Keratinocyte (primary cell): ENCODE measurements around the gene ROMO1. TPM values are rescaled to one million over a fixed set of nuclear protein-coding genes. Genes with fewer than 3 reads are reported as not detected.

Experiments used
- DNase-seq: peaks from one replicate; pipeline ENCODE4 v3.0.0-alpha.2; 2011; ENCODE audit warnings: low read depth, missing footprints, low spot score
- FAIRE-seq: peaks from 2 replicates; lab custom pipeline; 2011; peaks lifted over from hg19 to GRCh38; lab: Jason Lieb, UNC
- H2AFZ ChIP-seq: 2 replicates; pipeline ENCODE4 v1.6.0; 2012; ENCODE audit warnings: low read length, control low read depth, inconsistent platforms; ENCODE audit not compliant: control insufficient read depth
- H3K27ac ChIP-seq: 2 replicates; pipeline ENCODE4 v1.5.1; 2011; ENCODE audit warnings: low read length; ENCODE audit not compliant: control insufficient read depth, insufficient read depth
- H3K27me3 ChIP-seq: 3 replicates; pipeline ENCODE4 v1.6.0; 2011; ENCODE audit warnings: low read length; ENCODE audit not compliant: control insufficient read depth, insufficient read depth; ENCODE audit errors: extremely low read depth
- H3K36me3 ChIP-seq, 2 experiments: 2 replicates in 1 of 2; 3 replicates in 1 of 2; pipeline ENCODE4 v1.5.1; 2011; ENCODE audit warnings: low read length in 2 of 2, mild to moderate bottlenecking in 1 of 2; ENCODE audit not compliant: control insufficient read depth in 2 of 2, insufficient read depth in 2 of 2; ENCODE audit errors: extremely low read depth in 1 of 2
- H3K4me1 ChIP-seq: 3 replicates; pipeline ENCODE4 v1.5.1; 2011; ENCODE audit warnings: low read length; ENCODE audit not compliant: control insufficient read depth, insufficient read depth; ENCODE audit errors: extremely low read depth
- H3K4me2 ChIP-seq: 3 replicates; pipeline ENCODE4 v1.6.0; 2011; ENCODE audit warnings: low read depth, low read length; ENCODE audit not compliant: control insufficient read depth, insufficient read depth; ENCODE audit errors: extremely low read depth
- H3K4me3 ChIP-seq, 3 experiments: fragments of 200-600 bp in 1 of 3; sonication (generic) in 1 of 3; 2 replicates in 2 of 3; 3 replicates in 1 of 3; pipeline ENCODE4 v1.5.1; 2011 to 2016; ENCODE audit warnings: low read length in 3 of 3, mild to moderate bottlenecking in 3 of 3, control low read depth in 2 of 3, inconsistent platforms in 1 of 3, low read depth in 1 of 3, mixed read lengths in 1 of 3, mixed run types in 1 of 3, moderate library complexity in 1 of 3; ENCODE audit not compliant: control insufficient read depth in 2 of 3, insufficient read depth in 2 of 3; ENCODE audit errors: extremely low read depth in 1 of 3
- H3K79me2 ChIP-seq: 2 replicates; pipeline ENCODE4 v1.6.0; 2012; ENCODE audit warnings: low read length; ENCODE audit not compliant: control insufficient read depth, insufficient read depth
- H3K9ac ChIP-seq: 3 replicates; pipeline ENCODE4 v1.6.0; 2011; ENCODE audit warnings: low read length; ENCODE audit not compliant: control insufficient read depth, insufficient read depth; ENCODE audit errors: extremely low read depth
- H3K9me1 ChIP-seq: 3 replicates; pipeline ENCODE4 v1.6.0; 2011; ENCODE audit warnings: low read length; ENCODE audit not compliant: control insufficient read depth, insufficient read depth; ENCODE audit errors: extremely low read depth
- H3K9me3 ChIP-seq: 2 replicates; pipeline ENCODE4 v1.5.1; 2012; ENCODE audit warnings: low read depth, low read length; ENCODE audit not compliant: control insufficient read depth
- H4K20me1 ChIP-seq: 3 replicates; pipeline ENCODE4 v1.6.0; 2011; ENCODE audit warnings: low read length; ENCODE audit not compliant: control insufficient read depth, insufficient read depth; ENCODE audit errors: extremely low read depth
- EZH2 ChIP-seq: IDR thresholded peaks from one replicate; pipeline ENCODE4 v1.6.1; 2012; ENCODE audit warnings: inconsistent platforms, mild to moderate bottlenecking, low read length, moderate library complexity
- dilution Hi-C: fragments of 300-500 bp; cut with MboI; formaldehyde crosslinking; loops from one replicate; pipeline ENCODE4 v1.7.0; 2020; ENCODE audit warnings: low sequenced_read_pairs; ENCODE audit not compliant: extremely low pct_ligation_motif_present
- polyA plus RNA-seq, 5 experiments: library from polyadenylated mRNA; depleted of rRNA in 3 of 5; stranded (reverse) in 3 of 5; stranded (forward) in 1 of 5; unstranded in 1 of 5; fragments of >200 nt; gene quantifications; 1 replicate in 1 of 5; 2 replicates in 3 of 5; 3 replicates in 1 of 5; pipeline versions ENCODE4 v1.2.1 to v1.2.3, GENCODE V29; 2011 to 2012; ENCODE audit warnings: missing spikeins in 2 of 5, low read depth in 1 of 5, low replicate concordance in 1 of 5
- TF ChIP-seq, protein P1 (sequence below), 3 experiments: IDR thresholded peaks in 1 of 3; conservative IDR thresholded peaks in 1 of 3; optimal IDR thresholded peaks in 1 of 3; 2 replicates in 2 of 3; 3 replicates in 1 of 3; pipeline versions ENCODE3 to v1.5.1; 2011; ENCODE audit warnings: low read length in 3 of 3, mild to moderate bottlenecking in 3 of 3, moderate library complexity in 2 of 3, control low read depth in 1 of 3, inconsistent platforms in 1 of 3; ENCODE audit not compliant: insufficient read depth in 2 of 3; ENCODE audit errors: extremely low read depth in 1 of 3

The ROMO1 gene
- polyA plus RNA-seq, 1 donor (not counting 4 experiments of a cell fraction or from before 2014, with no cell fraction given), result 195 TPM

DNA sequence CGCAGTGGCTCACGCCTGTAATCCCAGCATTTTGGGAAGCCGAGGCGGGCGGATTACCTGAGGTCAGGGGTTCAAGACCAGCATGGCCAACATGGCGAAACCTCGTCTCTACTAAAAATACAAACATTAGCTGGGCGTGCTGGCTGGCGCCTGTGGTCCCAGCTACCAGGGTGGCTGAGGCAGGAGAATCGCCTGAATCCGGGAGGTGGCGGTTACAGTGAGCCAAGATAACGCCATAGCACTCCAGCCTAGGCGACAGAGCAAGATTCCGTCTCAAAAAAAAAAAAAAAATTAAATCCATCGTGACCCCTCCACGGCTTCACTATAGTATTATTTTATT is 33.3 kb upstream of the ROMO1 start:
- peaks cover 26% of the 10 kb centered on the region for H3K4me1 ChIP-seq
- H3K9ac ChIP-seq, result no peak overlapping the region
- DNase-seq (no peak), FAIRE-seq (no peak)
- no peak overlapping the region for H2AFZ ChIP-seq
- peaks cover 4 to 10% of the 10 kb centered on the region in 2 experiments for H3K36me3 ChIP-seq
- no peak overlapping the region for H3K27ac ChIP-seq
- H3K4me3 ChIP-seq, result no peak overlapping the region
- no peaks in the 10 kb centered on the region for H3K9me3 ChIP-seq
- H3K79me2 ChIP-seq, result peaks cover 39% of the 10 kb centered on the region
- H3K9me1 ChIP-seq, result no peaks in the 10 kb centered on the region
- TF ChIP-seq, protein P1, sequence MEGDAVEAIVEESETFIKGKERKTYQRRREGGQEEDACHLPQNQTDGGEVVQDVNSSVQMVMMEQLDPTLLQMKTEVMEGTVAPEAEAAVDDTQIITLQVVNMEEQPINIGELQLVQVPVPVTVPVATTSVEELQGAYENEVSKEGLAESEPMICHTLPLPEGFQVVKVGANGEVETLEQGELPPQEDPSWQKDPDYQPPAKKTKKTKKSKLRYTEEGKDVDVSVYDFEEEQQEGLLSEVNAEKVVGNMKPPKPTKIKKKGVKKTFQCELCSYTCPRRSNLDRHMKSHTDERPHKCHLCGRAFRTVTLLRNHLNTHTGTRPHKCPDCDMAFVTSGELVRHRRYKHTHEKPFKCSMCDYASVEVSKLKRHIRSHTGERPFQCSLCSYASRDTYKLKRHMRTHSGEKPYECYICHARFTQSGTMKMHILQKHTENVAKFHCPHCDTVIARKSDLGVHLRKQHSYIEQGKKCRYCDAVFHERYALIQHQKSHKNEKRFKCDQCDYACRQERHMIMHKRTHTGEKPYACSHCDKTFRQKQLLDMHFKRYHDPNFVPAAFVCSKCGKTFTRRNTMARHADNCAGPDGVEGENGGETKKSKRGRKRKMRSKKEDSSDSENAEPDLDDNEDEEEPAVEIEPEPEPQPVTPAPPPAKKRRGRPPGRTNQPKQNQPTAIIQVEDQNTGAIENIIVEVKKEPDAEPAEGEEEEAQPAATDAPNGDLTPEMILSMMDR (optimal IDR thresholded peaks at IDR 0.05 in 1 of 3, IDR thresholded peaks at IDR 0.05 in 1 of 3, conservative IDR thresholded peaks at IDR 0.05 in 1 of 3; ENCODE audit: extremely low read depth in 1 of 3, insufficient read depth in 2 of 3, low read length in 3 of 3), result no peak
- no peak for TF ChIP-seq EZH2
- no peak overlapping the region for H3K4me2 ChIP-seq
- no peaks in the 10 kb centered on the region for H3K27me3 ChIP-seq
- peaks cover 14% of the 10 kb centered on the region for H4K20me1 ChIP-seq
- dilution Hi-C loops, result no loop called here

DNA sequence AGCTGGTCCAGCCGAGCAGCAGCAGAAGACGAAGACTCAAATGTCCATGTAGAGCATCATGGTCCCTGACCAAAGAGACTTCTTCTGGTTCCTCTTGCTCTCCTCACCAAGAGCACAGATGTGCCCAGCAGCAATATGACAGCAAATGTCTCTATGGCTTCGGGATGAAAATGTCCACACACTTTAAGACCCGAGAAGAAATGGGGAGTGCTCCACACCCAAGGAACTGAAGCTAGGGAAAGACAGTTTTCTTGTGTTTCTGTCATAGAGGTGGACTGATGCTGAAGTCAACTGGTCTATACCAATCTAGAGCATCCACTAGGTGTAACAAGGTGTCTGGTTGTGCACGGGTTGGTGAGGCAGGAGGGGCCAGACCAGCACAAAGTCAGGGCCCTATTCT is 30.0 kb upstream of the ROMO1 start:
- Histone ChIP-seq H3K9me1 (no peaks in the 10 kb centered on the region), H3K9me3 (no peaks in the 10 kb centered on the region), H2AFZ (no peak overlapping the region), H3K4me2 (no peak overlapping the region), H3K4me3 (no peak overlapping the region), H3K79me2 (peaks cover 6% of the 10 kb centered on the region), H3K27ac (no peak overlapping the region), H3K9ac (no peak overlapping the region), H4K20me1 (no peaks in the 10 kb centered on the region), H3K36me3 (peaks cover 18 to 21% of the 10 kb centered on the region in 2 experiments), H3K4me1 (peaks cover 2% of the 10 kb centered on the region), H3K27me3 (no peaks in the 10 kb centered on the region)
- dilution Hi-C loops, result no loop called here
- no peak for TF ChIP-seq EZH2
- TF ChIP-seq, protein P1 (optimal IDR thresholded peaks at IDR 0.05 in 1 of 3, IDR thresholded peaks at IDR 0.05 in 1 of 3, conservative IDR thresholded peaks at IDR 0.05 in 1 of 3; ENCODE audit: extremely low read depth in 1 of 3, insufficient read depth in 2 of 3, low read length in 3 of 3), result no peak
- DNase-seq (no peak), FAIRE-seq (no peak)
